Smooth muscle cell (in vitro differentiated cells): Measurements from ENCODE around the gene RPUSD3. TPM values are rescaled to one million over a fixed set of nuclear protein-coding genes. Genes with fewer than 3 reads are reported as not detected.
"Not testable (repeated sequence)": the region's sequence is repeated elsewhere in the genome, so short reads cannot be mapped to it uniquely, and the experiment has no call there.

ENCODE experiments used
- DNase-seq: peaks from one replicate; lab custom pipeline; 2025; ENCODE audit not compliant: unreplicated experiment; lab: John Stamatoyannopoulos, UW
- H2AFZ ChIP-seq: fragments of 200-600 bp; sonication (generic); 2 replicates; pipeline ENCODE4 v1.6.0; 2016; ENCODE audit warnings: antibody characterized with exemption, low read depth, mild to moderate bottlenecking
- H3F3A ChIP-seq: fragments of 200-600 bp; sonication (generic); 2 replicates; pipeline ENCODE4 v1.6.0; 2017; ENCODE audit warnings: antibody characterized with exemption, low read depth
- H3K27ac ChIP-seq: fragments of 200-600 bp; sonication (generic); 2 replicates; pipeline ENCODE4 v1.5.1; 2016; ENCODE audit warnings: low read depth, mild to moderate bottlenecking
- H3K27me3 ChIP-seq: fragments of 200-600 bp; sonication (generic); 2 replicates; pipeline ENCODE4 v1.6.1; 2016; ENCODE audit warnings: low read depth, mild to moderate bottlenecking
- H3K36me3 ChIP-seq: fragments of 200-600 bp; sonication (generic); 2 replicates; pipeline ENCODE4 v1.5.1; 2016; ENCODE audit warnings: low read depth
- H3K4me1 ChIP-seq: fragments of 200-600 bp; sonication (generic); 2 replicates; pipeline ENCODE4 v1.5.1; 2016; ENCODE audit warnings: low read depth
- H3K4me2 ChIP-seq: fragments of 200-600 bp; sonication (generic); 2 replicates; pipeline ENCODE4 v1.6.0; 2016; ENCODE audit warnings: mild to moderate bottlenecking
- H3K4me3 ChIP-seq: fragments of 200-600 bp; sonication (generic); 2 replicates; pipeline ENCODE4 v1.5.1; 2016; ENCODE audit warnings: mild to moderate bottlenecking
- H3K79me2 ChIP-seq: fragments of 200-600 bp; sonication (generic); 2 replicates; pipeline ENCODE4 v1.6.0; 2016; ENCODE audit warnings: low read depth, mild to moderate bottlenecking
- H3K9ac ChIP-seq: fragments of 200-600 bp; sonication (generic); 2 replicates; pipeline ENCODE4 v1.6.0; 2016; ENCODE audit warnings: low read depth
- H3K9me3 ChIP-seq: fragments of 200-600 bp; sonication (generic); replicated peaks from 2 replicates; pipeline ENCODE4 v1.5.1; 2016; ENCODE audit warnings: low read depth
- H4K20me1 ChIP-seq: fragments of 200-600 bp; sonication (generic); 2 replicates; pipeline ENCODE4 v1.6.0; 2016; ENCODE audit warnings: low read depth
- CTCF ChIP-seq: fragments of 200-600 bp; sonication (generic); IDR thresholded peaks from 2 replicates; pipeline ENCODE4 v1.5.1; 2017; ENCODE audit warnings: borderline replicate concordance, mild to moderate bottlenecking, antibody characterized with exemption; ENCODE audit not compliant: insufficient read depth, poor library complexity, severe bottlenecking
- WGBS: methylation state at CpG from one replicate; pipeline ENCODE4 v1.1.7; 2016; ENCODE audit warnings: low lambda C conversion rate; 5-methylcytosine and 5-hydroxymethylcytosine counted together
- polyA plus RNA-seq: library from polyadenylated mRNA; unstranded; fragments of >200 nt; fragmentation: Nextera tagmentation; extraction: Ambion mirVana; gene quantifications from 2 replicates; pipeline ENCODE4 v1.2.1, GENCODE V29; 2016
- total RNA-seq: library from RNA; depleted of rRNA; stranded (reverse); fragments of >200 nt; gene quantifications from 2 replicates; pipeline ENCODE4 v1.2.3, GENCODE V29; 2014

The RPUSD3 gene
- total and polyA plus RNA-seq, 2 experiments from 2014 or later, result 62.8 to 84.6 TPM

- not testable (repeated sequence) for H3K27me3 ChIP-seq, H3K79me2 ChIP-seq, H3K4me1 ChIP-seq, H3K36me3 ChIP-seq, H3K9ac ChIP-seq, H4K20me1 ChIP-seq, H3K4me2 ChIP-seq, DNase-seq, H3K9me3 ChIP-seq, H3K27ac ChIP-seq, H3K4me3 ChIP-seq, H3F3A ChIP-seq, H2AFZ ChIP-seq
- WGBS, result 42% methylated on average over 4 of the region's 4 CpGs
- TF ChIP-seq CTCF, result peak; percentile 62
These were observed 5.1 kb upstream of the RPUSD3 start for GRCh38 chr3:9848860-9849259.

DNA sequence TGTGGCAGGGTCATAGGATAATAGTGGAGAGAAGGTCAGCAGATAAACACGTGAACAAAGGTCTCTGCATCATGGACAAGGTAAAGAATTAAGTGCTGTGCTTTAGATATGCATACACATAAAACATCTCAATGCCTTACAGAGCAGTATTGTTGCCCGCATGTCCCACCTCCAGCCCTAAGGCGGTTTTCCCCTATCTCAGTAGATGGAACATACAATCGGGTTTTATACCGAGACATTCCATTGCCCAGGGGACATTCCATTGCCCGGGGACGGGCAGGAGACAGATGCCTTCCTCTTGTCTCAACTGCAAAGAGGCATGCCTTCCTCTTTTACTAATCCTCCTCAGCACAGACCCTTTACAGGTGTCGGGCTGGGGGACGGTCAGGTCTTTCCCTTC lies 4.1 kb upstream of the RPUSD3 start:
- H3K9me3 ChIP-seq, H3K79me2 ChIP-seq, H3K27ac ChIP-seq, H3K4me1 ChIP-seq, H2AFZ ChIP-seq, H3K4me3 ChIP-seq, DNase-seq, H3F3A ChIP-seq, H3K27me3 ChIP-seq, H3K4me2 ChIP-seq, H3K9ac ChIP-seq, H4K20me1 ChIP-seq, H3K36me3 ChIP-seq: not testable (repeated sequence)
- WGBS, result 35% methylated on average over 9 of the region's 9 CpGs

DNA sequence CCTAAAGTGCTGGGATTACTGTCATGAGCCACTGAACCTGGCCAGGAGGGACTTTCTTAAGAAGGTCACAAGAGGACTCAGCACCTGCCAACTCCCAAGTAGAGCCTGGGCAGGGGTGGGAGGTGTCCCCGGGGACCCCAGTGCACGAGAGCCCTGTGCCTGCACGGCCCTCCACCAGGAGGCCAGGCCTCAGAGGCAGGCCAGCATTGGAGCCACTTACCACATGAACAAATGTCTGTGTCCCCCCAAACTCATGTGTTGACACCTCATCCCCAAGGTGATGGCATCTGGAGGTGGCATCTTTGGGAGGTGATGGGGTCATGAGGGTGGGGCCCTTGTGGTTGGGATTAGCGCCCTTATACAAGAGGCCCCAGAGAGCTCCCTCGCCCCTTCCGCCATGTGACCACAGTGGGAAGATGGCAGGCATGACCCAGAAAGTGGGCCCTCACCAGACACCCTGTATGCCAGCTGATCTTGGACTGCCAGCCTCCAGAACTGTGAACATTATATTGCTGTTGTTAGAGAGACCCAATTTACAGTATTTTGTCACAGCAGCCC lies 3.2 kb upstream of the RPUSD3 start:
- H3K79me2 ChIP-seq, result peaks cover 2% of the 10 kb centered on the region
- H3K36me3 ChIP-seq, result no peaks in the 10 kb centered on the region
- no peak overlapping the region for H3K4me2 ChIP-seq
- H4K20me1 ChIP-seq, result no peaks in the 10 kb centered on the region
- H3K9ac ChIP-seq, result no peak overlapping the region
- DNase-seq, result no peak
- H3K4me3 ChIP-seq, result no peak overlapping the region
- H3K27me3 ChIP-seq, result no peaks in the 10 kb centered on the region
- no peak overlapping the region for H2AFZ ChIP-seq
- 93% methylated on average over 6 of the region's 6 CpGs for WGBS
- no peaks in the 10 kb centered on the region for H3F3A ChIP-seq
- no peaks in the 10 kb centered on the region for H3K9me3 ChIP-seq
- H3K4me1 ChIP-seq, result no peaks in the 10 kb centered on the region
- no peak overlapping the region for H3K27ac ChIP-seq
- no peak for TF ChIP-seq CTCF

- Histone ChIP-seq H3K79me2 (peaks cover 2% of the 10 kb centered on the region), H3K9ac (no peak overlapping the region), H3K36me3 (no peaks in the 10 kb centered on the region), H3K27ac (no peak overlapping the region), H3K4me3 (no peak overlapping the region), H3K9me3 (no peaks in the 10 kb centered on the region), H3F3A (no peaks in the 10 kb centered on the region), H3K27me3 (no peaks in the 10 kb centered on the region), H3K4me2 (no peak overlapping the region), H2AFZ (no peak overlapping the region), H4K20me1 (no peaks in the 10 kb centered on the region), H3K4me1 (no peaks in the 10 kb centered on the region)
- DNase-seq, result no peak
- no peak for TF ChIP-seq CTCF
- WGBS, result 84% methylated on average over 6 of the region's 6 CpGs
These were observed 2.4 kb upstream of the RPUSD3 start for GRCh38 chr3:9846231-9846630.
